Cardiac septum (tissue), 1 donor: ENCODE data around the gene GRPEL1. TPM values are rescaled to one million over a fixed set of nuclear protein-coding genes. Genes with fewer than 3 reads are reported as not detected.

Experiments
- DNase-seq: peaks from one replicate; pipeline ENCODE4 v3.0.0-alpha.2; 2020; ENCODE audit warnings: low spot score
- intact Hi-C: fragments of 100-400 bp; cut with DNase I; formaldehyde crosslinking; loops from one replicate; pipeline ENCODE4 v1.14.0; 2022
- total RNA-seq: library from RNA; stranded (reverse); fragmentation: NEBNext Ultra II Directional; extraction: Animal tissue kit (Norgen Biotek cat#: 25700); gene quantifications from one replicate; pipeline ENCODE4 v1.2.1, GENCODE V29; 2021
- donor health status: DM: no; HTN: no; CAD: no.

The GRPEL1 gene
- total RNA-seq, 1 donor from 2014 or later = 43.5 TPM

DNA sequence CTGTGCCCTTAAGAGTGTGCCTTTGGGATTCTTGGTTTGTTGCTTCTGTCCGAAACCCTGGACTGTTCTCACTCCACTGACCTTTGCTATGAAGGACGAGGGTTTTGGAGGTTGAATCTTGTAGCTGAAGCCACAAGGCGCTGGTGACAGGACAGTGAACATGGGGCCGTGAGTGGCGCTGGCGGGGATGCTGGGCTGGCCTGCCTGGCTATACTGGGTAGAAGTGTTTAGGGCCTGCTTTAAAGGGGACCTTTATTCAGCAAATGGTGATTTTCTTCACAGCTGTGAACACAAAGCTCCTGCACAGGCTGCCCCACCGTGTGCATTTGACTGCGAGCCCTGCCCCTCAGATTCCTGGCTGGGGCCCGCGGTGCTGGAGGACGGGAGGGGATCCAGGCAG is 51.8 kb downstream of the GRPEL1 start:
- DNase-seq = no peak
- intact Hi-C loops = no loop called here

- no peak for DNase-seq
- intact Hi-C loops = no loop called here
Measured at GRCh38 chr4:7015383-7016035, 52.4 kb downstream of the GRPEL1 start.

DNA sequence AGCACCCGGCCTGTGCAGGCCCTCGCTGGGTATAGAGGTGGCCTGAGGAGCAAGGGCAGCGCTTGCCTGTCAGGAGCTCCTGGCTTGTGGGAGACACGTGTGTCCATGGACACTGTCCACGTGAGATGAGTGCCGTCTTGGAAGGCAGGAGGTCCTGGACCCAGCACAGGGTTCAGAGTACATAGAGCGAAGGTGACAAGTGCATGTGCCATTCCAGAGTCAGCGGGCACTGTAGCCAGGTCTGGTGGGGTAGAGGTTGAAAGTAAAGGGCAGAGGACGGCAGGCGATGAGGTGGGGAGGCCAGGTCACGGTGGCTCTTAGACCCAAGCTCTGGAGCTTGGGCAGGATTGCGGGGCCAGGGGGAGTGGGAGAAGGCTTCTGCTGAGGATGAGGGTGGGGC is 53.0 kb downstream of the GRPEL1 start:
- DNase-seq = no peak
- intact Hi-C loops = no loop called here

GRCh38 chr4:7013175-7013574 is 54.7 kb downstream of the GRPEL1 start:
- intact Hi-C loops = no loop called here
- DNase-seq = no peak

DNA sequence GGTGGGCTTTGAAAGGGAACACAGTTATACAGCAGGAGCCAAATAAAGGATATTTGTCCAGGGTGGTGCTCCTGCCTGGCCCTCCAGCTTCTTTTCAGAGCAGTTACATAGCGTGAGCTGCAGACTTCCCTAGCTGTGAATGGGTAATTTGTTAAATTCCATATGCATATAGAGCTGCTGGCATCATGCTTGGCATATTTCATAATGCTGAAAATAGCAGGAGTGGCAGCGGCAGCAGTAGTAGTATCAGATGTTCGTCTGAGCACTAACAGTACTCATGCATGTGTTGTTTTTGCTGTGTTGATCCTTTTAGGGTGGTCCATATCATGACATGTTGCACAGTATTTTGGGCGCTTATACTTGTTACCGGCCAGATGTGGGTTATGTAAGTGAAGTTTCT is 58.3 kb downstream of the GRPEL1 start:
- DNase-seq = no peak

More for the DNA sequence above, 58.3 kb downstream of the GRPEL1 start:
- intact Hi-C loops = no loop called here

Other genes starting within 250 kb of the GRPEL1 start
- 30.8 TPM for gene TBC1D14, start 158.2 kb downstream of the GRPEL1 start, total RNA-seq
- gene TADA2B, start 24.7 kb downstream of the GRPEL1 start, total RNA-seq = 25.6 TPM
- 6.9 TPM for gene SORCS2, start 124.5 kb upstream of the GRPEL1 start, total RNA-seq